Measurements from ENCODE around the gene RAB7A.
"Not testable (repeated sequence)": the region's sequence is repeated elsewhere in the genome, so short reads cannot be mapped to it uniquely, and the experiment has no call there.

The RAB7A gene

DNA sequence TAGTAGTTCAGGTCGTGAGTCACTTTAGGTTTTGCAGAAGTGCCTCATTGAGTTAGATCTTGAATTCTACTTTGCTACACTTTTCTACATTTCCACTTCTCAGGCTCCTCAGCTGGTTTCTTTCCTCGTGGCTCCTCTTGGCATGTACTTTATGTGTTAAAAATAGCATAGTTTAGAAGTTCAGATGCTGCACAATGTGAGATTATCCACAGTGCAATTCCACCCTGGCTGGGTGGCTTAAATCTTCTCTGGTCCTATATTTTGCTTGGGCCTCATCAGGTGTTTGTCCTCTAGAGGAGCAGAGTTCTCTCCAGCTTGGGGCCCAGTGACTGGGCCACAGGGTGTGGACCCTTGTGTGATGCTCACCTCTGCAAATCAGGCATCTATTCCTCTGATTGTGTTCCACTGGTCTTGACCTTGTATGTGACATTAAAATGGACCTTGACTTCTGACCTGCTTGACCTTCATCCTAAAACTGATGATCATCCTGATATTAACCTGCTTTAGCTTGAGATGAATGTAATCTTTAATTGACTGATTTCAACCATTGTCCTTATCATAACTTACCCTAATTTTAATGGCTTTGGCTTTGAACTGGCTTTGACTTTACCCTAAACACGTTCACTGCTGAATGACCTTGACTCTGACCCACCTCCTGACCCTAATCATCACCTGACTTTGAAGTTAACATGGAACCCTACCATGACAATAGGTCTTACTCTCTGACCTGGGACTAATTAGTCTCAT is 89.5 kb downstream of the RAB7A start:
- in situ Hi-C loops (cut with HindIII; ENCODE audit: low sequenced_read_pairs) = no loop called here

- in situ Hi-C loops (cut with HindIII; ENCODE audit: low sequenced_read_pairs) = no loop called here
Observed at GRCh38 chr3:128818186-128818787, 92.3 kb downstream of the RAB7A start.

DNA sequence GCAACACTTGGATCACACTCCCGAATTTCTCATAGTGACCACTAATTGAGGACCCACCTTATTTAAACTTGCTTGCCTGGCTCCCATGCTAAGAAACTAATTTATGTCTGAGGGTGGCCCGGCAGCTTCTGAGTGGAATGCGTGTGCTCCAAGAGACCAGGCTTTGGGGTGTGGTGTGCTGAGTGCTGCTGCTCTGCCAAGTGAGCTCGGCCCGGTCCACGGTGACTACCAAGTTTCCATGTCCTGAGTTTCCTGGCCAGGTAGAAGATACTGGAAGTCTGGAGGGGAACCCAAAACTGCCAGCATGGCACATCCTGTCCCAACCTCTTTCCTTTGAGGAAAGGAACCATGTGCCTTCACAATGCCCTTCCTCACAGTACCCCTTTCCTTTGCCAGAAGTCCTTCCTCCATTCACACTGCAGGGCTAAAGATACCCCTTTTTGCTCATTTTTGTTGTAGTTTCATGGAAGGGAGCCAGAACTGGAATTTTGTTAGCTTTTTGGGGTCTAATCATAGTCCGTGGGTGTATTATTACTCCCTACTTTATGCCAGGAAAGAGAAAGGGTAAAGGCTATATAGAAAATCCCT is 94.4 kb downstream of the RAB7A start:
- in situ Hi-C loops (cut with HindIII; ENCODE audit: low sequenced_read_pairs) = no loop called here

- in situ Hi-C loops (cut with HindIII; ENCODE audit: low sequenced_read_pairs) = no loop called here
Observed at GRCh38 chr3:128823008-128823407, 97.0 kb downstream of the RAB7A start.

DNA sequence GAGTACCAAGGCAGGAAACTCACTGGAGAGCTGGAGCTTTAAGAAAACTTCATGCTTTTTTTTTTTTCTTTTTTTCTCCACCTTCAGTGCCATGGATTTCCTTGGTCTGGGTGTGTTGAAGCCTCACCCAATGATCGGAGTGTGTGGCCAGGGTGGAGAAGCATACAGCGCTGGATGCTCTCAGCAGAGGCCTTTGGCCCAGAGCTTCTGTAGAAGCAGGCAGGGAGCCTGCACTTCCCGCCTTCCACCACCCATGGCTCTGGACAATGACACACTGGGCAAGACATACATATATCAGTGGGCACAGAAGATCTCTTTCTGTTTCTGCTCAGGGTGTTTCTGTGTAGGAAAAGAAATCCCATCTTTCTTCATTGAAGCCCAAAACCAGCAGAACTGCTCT is 97.6 kb downstream of the RAB7A start:
- in situ Hi-C loops (cut with HindIII; ENCODE audit: low sequenced_read_pairs) = no loop called here

DNA sequence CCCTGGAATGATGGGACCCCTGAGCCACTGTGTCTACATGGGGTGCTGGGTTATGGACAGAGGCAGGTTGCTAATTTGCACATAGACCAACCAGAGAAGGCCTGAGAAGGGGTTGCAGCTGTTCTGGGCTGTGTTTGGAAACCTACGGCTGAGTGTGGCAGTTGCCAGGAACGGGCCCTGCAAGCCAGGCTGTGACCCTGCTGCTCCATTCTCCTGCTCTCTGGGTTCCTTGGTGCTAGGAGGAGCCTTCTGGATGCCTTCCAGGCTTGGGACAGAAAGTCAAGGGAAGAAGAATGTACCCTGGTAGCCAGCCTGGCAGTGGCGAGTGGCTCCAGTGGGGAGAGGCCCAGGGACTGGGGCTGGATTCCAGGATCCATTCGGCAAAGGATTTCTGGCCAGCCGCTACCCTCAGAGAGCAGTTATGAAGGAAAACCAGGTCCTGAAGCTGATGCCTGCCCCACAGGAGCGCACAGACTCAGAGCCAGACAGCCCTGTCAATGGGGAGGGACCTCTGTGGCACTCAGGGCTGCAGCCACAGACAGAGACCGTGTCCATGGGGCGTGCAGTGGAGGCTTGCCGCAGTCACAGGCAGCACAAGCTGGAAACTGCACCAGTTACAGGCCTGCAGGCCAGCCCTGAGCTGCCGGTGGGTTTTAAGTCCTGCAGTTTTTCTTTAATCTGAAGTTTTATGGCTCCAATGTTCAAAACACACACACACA is 98.3 kb downstream of the RAB7A start:
- in situ Hi-C loops (cut with HindIII; ENCODE audit: low sequenced_read_pairs) = no loop called here

DNA sequence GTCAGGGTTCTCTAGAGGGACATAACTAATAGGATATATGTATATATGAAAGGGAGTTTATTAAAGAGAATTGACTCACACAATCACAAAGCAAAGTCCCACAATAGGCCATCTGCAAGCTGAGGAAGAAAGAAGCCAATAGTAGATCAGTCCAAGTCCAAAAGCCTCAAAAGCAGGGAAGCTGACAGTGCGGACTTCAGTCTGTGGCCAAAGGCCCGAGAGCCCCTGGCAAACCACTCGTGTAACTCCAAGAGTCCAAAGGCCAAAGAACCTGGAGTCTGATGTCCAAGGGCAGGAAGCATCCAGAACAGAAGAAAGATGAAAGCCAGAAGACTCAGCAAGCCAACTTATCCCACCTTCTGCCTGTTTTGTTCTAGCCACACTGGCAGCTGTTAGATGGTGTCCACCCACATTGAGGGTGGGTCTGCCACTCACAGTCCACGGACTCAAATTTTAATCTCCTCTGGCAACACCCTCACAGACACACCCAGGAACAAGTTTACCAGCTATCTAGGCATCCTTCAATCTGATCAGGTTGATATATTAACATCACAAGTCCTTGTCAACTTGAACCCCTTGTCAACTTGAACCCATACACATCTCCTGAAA is 99.2 kb downstream of the RAB7A start:
- in situ Hi-C loops (cut with HindIII; ENCODE audit: low sequenced_read_pairs) = no loop called here

DNA sequence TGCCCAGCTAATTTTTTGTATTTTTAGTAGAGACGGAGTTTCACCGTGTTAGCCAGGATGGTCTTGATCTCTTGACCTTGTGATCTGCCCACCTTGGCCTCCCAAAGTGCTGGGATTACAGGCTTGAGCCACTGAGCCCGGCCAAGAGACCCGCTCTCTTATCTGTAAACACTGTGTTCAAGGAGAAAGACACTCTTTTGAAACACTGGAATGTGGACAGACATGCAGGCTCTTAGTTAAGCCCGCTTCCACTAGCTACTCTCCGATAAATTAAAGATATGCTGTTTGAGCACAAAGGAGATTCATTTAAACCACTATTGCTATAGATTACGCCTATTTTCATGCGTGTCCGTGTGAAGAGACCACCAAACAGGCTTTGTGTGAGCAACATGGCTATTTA is 103.1 kb downstream of the RAB7A start:
- in situ Hi-C loops (cut with HindIII; ENCODE audit: low sequenced_read_pairs) = not testable (repeated sequence)

DNA sequence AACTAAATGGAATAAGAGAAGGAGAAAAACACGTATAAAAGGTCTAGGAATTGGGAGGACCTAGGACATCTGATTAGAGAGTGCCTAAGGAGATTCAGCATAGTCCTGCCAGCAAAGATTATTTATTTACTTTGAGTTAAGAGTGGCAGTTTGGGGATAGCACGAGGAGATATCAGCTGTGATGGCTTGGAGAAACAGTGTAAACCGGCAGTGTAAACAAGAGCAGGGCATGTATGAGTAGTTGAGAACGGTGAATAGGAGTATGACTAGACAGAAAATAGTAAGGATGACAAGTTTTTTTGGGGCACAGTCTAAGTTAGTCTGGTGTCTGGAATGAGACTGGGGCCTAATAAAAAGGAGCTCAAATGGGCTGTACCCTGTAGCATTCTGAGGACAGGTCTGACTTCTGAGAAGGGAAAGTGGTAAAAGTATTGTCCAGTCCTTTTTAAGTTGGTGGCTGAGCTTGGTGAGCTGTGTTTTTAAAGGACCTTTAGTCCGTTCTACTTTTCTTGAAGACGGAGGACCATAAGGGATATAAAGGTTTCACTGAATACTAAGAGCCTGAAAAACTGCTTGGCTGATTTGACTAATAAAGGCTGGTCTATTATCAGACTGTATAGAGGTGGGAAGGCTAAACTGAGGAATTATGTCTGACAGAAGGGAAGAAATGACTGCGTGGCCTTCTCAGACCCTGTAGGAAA is 104.1 kb downstream of the RAB7A start:
- in situ Hi-C loops (cut with HindIII; ENCODE audit: low sequenced_read_pairs) = not testable (repeated sequence)

DNA sequence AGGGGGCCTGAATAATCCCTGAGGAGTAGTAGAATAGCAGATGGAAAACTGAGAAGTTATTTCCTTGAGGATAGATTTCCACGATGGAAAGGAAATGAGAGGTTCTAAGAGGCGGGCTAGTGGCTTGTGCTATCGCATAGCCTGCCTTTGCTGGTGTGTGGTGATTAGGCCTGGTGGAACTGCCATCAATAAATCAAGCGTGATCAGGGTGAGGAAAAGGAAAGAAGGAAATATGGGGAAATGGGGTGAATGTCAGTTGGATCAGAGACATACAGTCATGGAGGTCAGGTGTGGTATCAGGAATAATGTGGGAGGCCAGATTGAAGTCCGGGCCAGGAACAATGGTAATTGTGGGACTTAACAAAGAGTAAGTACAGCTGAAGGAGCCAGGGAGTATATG is 104.8 kb downstream of the RAB7A start:
- in situ Hi-C loops (cut with HindIII; ENCODE audit: low sequenced_read_pairs) = not testable (repeated sequence)

GRCh38 chr3:128832979-128833378 is 107.0 kb downstream of the RAB7A start:
- in situ Hi-C loops (cut with HindIII; ENCODE audit: low sequenced_read_pairs) = not testable (repeated sequence)

- in situ Hi-C loops (cut with HindIII; ENCODE audit: low sequenced_read_pairs) = no loop called here
Observed at GRCh38 chr3:128835096-128835495, 109.1 kb downstream of the RAB7A start.

GRCh38 chr3:128841926-128842920 is 116.2 kb downstream of the RAB7A start:
- in situ Hi-C loops (cut with HindIII; ENCODE audit: low sequenced_read_pairs) = no loop called here

GRCh38 chr3:128844502-128844901 is 118.5 kb downstream of the RAB7A start:
- in situ Hi-C loops (cut with HindIII; ENCODE audit: low sequenced_read_pairs) = no loop called here

DNA sequence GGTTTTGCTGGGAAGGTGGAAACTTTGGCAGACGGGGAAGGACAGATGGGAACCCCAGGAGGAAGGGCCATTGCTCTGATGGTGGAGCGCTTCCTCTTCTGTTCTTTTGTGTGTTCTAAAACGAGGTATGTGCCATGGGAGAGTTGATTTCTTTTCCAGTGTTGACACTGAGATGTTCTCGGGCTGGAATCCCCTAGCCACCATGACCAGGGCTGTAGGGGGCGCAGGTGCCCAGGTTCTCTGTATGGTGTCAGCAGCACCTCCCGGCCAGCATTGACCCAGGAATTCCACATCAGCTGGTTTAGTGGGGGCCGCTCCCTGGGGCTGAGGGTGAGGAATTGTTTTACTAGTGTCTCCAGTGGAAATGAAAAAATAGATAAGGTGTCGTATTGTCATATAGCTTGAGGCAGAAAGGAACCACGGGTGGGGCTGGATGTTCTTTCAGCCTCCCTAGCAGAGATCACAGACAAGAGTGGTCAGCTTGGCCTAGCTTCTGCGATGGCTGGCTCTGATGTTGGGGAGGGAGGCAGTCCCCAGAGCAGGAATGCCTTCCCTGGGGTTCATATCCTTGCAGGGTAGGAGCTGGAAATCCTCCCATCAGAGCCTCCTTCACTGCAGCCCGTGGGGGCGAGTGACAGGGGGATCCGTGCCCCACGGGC is 119.3 kb downstream of the RAB7A start:
- in situ Hi-C loops (cut with HindIII; ENCODE audit: low sequenced_read_pairs) = no loop called here

GRCh38 chr3:128845778-128846485 is 119.9 kb downstream of the RAB7A start:
- in situ Hi-C loops (cut with HindIII; ENCODE audit: low sequenced_read_pairs) = no loop called here

- in situ Hi-C loops (cut with HindIII; ENCODE audit: low sequenced_read_pairs) = no loop called here
Observed at GRCh38 chr3:128846486-128846891, 120.5 kb downstream of the RAB7A start.

GRCh38 chr3:128847666-128848370 is 121.8 kb downstream of the RAB7A start:
- in situ Hi-C loops (cut with HindIII; ENCODE audit: low sequenced_read_pairs) = no loop called here
